ENCODE results near the gene BOD1.
"Not testable (repeated sequence)": the region's sequence is repeated elsewhere in the genome, so short reads cannot be mapped to it uniquely, and the experiment has no call there.

The BOD1 gene

DNA sequence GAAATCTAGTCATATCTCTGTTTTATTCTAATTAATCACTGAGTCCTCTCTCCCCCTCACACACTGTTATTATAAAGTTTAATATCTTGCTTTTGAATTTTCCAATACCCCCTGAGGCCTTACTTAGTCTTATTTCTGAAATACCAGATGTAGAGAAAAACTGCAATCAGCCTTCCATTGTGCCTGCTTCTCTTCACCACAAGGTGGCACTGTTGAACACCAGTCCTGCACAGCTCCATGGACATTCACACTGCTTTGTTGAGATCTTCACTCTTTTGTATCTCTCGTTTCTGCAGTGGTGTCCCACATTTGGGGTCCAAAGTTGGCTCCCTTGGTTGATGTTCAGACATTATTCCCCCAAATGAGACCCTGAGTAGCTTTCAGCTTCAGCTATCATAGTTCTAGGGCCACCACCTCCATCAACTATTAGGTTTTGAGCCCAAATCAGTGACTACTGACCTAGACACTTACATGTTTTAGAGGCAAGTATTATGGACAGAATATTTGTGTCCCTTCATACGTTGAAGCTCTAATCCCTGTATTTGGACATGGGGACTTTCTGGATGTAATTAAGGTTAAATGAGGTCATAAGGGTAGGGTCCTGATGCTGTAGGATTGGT lies 24.3 kb downstream of the BOD1 start:
- peaks cover 3 to 20% (median 16%) of the 10 kb centered on the region in 11 experiments; a peak in 20 of 22 replicates for H3K36me3 ChIP-seq
- peaks cover 19 to 25% (median 22%) of the 10 kb centered on the region in 10 experiments for H3K4me1 ChIP-seq
- H3K9me3 ChIP-seq (replicated peaks in 1 of 11) = peaks cover 40 to 64% (median 49%) of the 10 kb centered on the region in 11 experiments
- H4K20me1 ChIP-seq = peaks cover 0 to 6% (median 0%) of the 10 kb centered on the region in 11 experiments; a peak in 2 of 22 replicates
- no peak overlapping the region for H3K9ac ChIP-seq
- H3K27me3 ChIP-seq = no peaks in the 10 kb centered on the region
- no peak overlapping the region for H3K27ac ChIP-seq
- peak overlapping the region in 3 of 11 experiments; percentile 68 to 90 (median 82); a peak in 2 of 22 replicates for H3K4me2 ChIP-seq
- TF ChIP-seq Cebpa-rat (IDR thresholded peaks at IDR 0.05) = no peak
- peak overlapping the region in 3 of 10 experiments; percentile 11 to 35 (median 34); a peak in 2 of 20 replicates for H3K4me3 ChIP-seq

DNA sequence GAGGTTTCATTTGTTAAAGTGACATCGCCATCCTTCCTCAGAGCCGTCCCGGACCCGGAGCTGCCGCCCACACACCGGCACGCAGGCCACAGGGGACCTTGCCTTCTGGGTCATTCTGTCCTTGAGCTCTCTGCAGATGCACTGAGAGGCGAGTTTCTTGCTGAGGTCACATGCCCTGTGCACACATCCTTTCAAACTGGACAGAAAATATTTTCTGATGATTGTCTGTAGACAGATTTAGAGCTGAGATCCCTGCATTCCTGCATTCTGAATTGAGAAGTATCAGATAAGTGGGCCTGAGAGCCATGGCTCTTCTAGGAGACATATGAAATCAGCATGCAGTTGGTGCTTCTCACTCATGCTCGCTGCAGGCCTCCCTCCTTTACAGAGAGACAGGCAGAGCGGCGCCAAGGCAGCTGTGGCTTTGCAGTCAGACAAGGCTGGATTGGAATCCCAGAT lies 25.4 kb downstream of the BOD1 start:
- peak overlapping the region in 4 of 11 experiments; percentile 0 to 29 (median 2); a peak in 2 of 22 replicates for H3K27ac ChIP-seq
- H3K4me1 ChIP-seq = peaks cover 19 to 25% (median 22%) of the 10 kb centered on the region in 10 experiments
- no peak for TF ChIP-seq Cebpa-rat (IDR thresholded peaks at IDR 0.05)
- H3K36me3 ChIP-seq = peaks cover 3 to 22% (median 16%) of the 10 kb centered on the region in 11 experiments; a peak in 20 of 22 replicates
- peak overlapping the region in 6 of 10 experiments; percentile 7 to 42 (median 25); a peak in 6 of 20 replicates for H3K4me3 ChIP-seq
- H3K9me3 ChIP-seq (replicated peaks in 1 of 11) = peaks cover 51 to 74% (median 60%) of the 10 kb centered on the region in 11 experiments
- H3K9ac ChIP-seq = peak overlapping the region in 9 of 11 experiments; percentile 3 to 59 (median 22); a peak in 11 of 22 replicates
- peaks cover 0 to 6% (median 0%) of the 10 kb centered on the region in 11 experiments; a peak in 1 of 22 replicates for H4K20me1 ChIP-seq
- peak overlapping the region; percentile 64 to 91 (median 82) for H3K4me2 ChIP-seq
- no peaks in the 10 kb centered on the region for H3K27me3 ChIP-seq

DNA sequence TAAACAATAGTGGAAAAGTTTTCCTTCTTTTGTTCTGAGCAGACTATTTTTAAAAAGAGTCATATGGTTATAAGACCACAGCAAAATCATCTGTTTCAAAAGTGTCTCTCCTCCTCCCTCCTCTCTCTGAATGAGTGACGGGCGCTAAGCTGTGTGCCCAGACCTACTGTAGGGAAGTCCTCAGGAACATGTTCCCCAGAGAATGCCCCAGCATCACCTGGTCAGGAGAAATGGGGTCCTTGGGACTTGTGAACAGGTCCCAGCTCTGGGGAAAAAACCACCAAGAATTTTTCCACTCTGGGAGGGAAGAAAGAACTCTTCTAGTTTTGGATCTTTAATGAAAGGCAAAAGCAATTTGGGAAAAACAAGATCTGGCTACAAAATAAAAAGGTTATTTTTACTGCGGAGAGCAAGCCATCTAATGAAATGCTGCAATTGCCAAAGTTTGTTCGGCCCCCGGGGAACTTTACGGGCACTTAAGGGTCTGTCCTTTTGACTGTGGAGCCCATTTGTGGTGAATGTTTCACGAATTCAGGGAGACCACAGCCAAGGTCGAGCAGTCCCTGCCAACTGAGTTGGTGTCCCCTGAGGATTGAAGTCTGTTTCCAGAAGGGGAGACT lies 25.9 kb downstream of the BOD1 start:
- Histone ChIP-seq H4K20me1 (peaks cover 0 to 6% (median 0%) of the 10 kb centered on the region in 11 experiments; a peak in 1 of 22 replicates), H3K4me3 (peak overlapping the region in 6 of 10 experiments; percentile 7 to 42 (median 25); a peak in 6 of 20 replicates), H3K4me2 (peak overlapping the region; percentile 64 to 91 (median 82)), H3K9ac (peak overlapping the region in 9 of 11 experiments; percentile 3 to 59 (median 22); a peak in 12 of 22 replicates), H3K4me1 (peaks cover 19 to 25% (median 22%) of the 10 kb centered on the region in 10 experiments), H3K9me3 (replicated peaks in 1 of 11) (peaks cover 57 to 80% (median 66%) of the 10 kb centered on the region in 11 experiments), H3K27ac (peak overlapping the region in 5 of 11 experiments; percentile 1 to 37 (median 29); a peak in 4 of 22 replicates), H3K27me3 (no peaks in the 10 kb centered on the region), H3K36me3 (peaks cover 3 to 25% (median 17%) of the 10 kb centered on the region in 11 experiments; a peak in 20 of 22 replicates)
- no peak for TF ChIP-seq Cebpa-rat (IDR thresholded peaks at IDR 0.05)

DNA sequence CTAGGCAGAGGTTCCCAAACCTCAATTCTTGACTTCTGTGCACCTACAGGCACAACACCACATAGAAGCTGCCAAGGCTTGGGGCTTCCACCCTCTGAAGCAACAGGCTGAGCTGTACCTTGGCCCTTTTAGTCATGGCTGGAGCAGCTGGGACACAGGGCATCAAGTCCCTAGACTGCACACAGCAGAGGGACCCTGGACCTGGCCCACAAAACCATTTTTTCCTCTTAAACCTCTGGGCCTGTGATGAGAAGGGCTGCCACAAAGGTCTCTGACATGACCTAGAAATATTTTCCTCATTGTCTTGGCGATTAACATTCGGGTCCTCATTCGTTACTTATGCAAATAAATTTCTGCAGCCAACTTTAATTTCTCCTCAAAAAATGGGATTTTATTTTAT lies 30.3 kb downstream of the BOD1 start:
- H3K4me1 ChIP-seq = peaks cover 34 to 40% (median 37%) of the 10 kb centered on the region in 10 experiments
- H3K27me3 ChIP-seq, H3K27ac ChIP-seq, H3K4me2 ChIP-seq, H3K36me3 ChIP-seq, H3K9ac ChIP-seq, H4K20me1 ChIP-seq, H3K4me3 ChIP-seq: not testable (repeated sequence)
- H3K9me3 ChIP-seq (replicated peaks in 1 of 11) = peaks cover 41 to 66% (median 49%) of the 10 kb centered on the region in 11 experiments

DNA sequence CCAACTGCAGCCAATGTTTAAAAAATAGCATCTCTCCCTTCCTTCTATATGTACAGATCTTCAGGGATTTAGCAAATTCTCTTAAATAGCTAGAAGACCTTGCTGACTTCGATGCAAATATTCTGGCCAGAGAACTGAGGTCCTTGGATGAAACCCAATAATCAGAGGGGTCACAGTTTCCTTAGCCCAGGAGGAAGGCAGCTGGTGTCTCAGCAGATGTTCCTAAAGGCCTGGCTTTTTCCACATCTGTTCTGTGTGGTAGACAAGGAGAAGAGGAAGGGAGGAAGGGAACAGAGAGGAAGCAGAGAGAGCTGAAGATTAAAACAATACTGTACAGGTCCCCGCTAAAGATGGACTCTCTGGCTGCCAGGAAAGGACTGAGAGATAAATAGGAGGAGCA lies 33.1 kb downstream of the BOD1 start:
- Histone ChIP-seq H3K9ac (no peak overlapping the region), H3K27me3 (no peaks in the 10 kb centered on the region), H3K4me1 (peaks cover 19 to 23% (median 21%) of the 10 kb centered on the region in 10 experiments), H4K20me1 (no peaks in the 10 kb centered on the region), H3K4me3 (no peak overlapping the region), H3K27ac (no peak overlapping the region), H3K4me2 (peak overlapping the region; percentile 15 to 67 (median 47); a peak in 20 of 22 replicates), H3K36me3 (peaks cover 0 to 10% (median 5%) of the 10 kb centered on the region in 11 experiments; a peak in 5 of 22 replicates), H3K9me3 (replicated peaks in 1 of 11) (peaks cover 45 to 63% (median 52%) of the 10 kb centered on the region in 11 experiments)
- TF ChIP-seq Cebpa-rat (IDR thresholded peaks at IDR 0.05) = no peak

DNA sequence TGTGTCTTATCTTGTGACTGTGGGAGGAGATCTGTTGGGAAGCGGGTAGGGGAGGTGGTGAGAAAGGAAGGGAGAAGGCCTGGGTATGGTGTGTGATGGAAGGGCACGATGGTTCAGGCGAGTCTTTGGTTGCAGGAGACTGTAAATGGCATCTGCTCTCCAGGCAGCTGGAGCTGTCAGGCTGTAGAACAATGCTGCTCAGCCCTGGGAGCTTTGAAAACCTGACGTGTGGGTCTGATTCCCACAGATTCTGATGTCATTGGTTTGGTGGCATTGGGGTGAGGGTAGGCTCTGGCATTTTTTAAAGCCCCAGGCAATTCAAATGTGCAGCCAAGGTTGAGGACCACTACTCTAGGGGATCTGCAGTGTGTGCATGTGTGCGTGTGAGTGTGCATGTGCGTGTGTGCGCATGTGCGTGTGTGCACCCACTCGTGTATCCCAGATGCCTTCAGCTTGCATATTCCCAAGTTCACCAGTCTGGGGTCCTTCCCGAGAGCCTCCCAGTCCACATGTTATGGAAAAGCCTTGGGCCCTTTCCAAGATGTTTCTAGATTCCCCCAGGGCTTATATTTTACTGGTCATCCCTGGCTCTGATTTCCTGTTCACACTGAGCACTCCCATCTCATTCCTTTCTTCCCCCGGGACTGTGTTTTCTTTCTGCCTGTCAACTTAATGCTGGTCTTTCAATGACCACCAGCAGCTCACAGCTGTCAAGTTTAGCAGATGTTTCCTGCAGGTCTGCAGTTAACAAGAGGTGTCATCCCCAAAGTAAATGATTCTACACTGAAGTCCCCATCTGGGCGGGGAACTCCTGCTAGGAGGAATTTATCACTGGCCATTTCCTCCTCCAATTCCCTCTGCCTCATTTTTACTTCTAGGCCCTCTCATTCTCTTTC lies 34.0 kb downstream of the BOD1 start:
- peaks cover 40 to 58% (median 48%) of the 10 kb centered on the region in 11 experiments for H3K9me3 ChIP-seq (replicated peaks in 1 of 11)
- no peak for TF ChIP-seq Cebpa-rat (IDR thresholded peaks at IDR 0.05)
- peak overlapping the region in 9 of 11 experiments; percentile 15 to 67 (median 60); a peak in 17 of 22 replicates for H3K4me2 ChIP-seq
- no peaks in the 10 kb centered on the region for H3K27me3 ChIP-seq
- H3K4me1 ChIP-seq = peaks cover 19 to 23% (median 21%) of the 10 kb centered on the region in 10 experiments
- H3K9ac ChIP-seq = no peak overlapping the region
- H3K4me3 ChIP-seq = no peak overlapping the region
- no peak overlapping the region for H3K27ac ChIP-seq
- H3K36me3 ChIP-seq = peaks cover 0 to 10% (median 5%) of the 10 kb centered on the region in 11 experiments; a peak in 5 of 22 replicates
- H4K20me1 ChIP-seq = no peaks in the 10 kb centered on the region

DNA sequence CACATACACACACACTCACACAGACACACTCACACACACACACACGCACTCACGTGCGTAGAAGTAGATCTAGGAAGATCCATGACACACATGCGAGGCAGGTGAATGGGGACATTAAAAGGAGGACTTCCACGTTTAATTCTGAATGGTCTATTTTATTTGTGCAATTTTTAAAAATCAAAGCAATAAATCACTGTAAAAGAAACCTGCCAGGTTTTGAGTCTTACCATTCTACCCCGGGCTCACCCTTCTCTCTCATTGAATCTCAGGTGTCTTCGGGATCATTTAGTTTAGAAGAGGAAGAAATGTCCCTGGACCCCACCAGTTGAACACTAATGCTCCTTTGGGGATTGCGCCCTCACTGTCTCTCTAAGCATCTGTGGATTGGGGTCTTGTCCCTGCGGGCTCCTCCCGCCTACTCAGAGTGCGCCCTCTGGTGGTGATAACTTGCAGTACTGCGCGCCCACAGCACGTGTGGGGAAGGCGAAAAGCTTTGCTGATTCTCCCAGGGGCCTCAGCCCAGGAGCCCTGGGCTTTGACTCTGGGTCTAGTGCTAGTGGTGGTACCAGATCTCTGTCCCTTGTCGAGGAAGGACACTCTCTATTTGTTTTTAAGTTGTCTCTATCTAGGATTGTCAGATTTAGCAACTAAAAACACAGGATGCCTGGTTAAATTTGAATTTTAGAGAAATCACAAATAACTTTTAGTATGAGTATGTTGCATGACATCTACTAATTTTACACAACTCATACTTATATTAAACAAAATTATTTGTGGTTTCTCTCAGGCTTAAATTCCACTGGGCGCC lies 34.8 kb downstream of the BOD1 start:
- no peak overlapping the region for H3K4me3 ChIP-seq
- no peak for TF ChIP-seq Cebpa-rat (IDR thresholded peaks at IDR 0.05)
- peaks cover 19 to 23% (median 21%) of the 10 kb centered on the region in 10 experiments for H3K4me1 ChIP-seq
- H3K27me3 ChIP-seq = no peaks in the 10 kb centered on the region
- no peaks in the 10 kb centered on the region for H4K20me1 ChIP-seq
- H3K9ac ChIP-seq = no peak overlapping the region
- peaks cover 0 to 10% (median 5%) of the 10 kb centered on the region in 11 experiments; a peak in 5 of 22 replicates for H3K36me3 ChIP-seq
- peaks cover 32 to 50% (median 40%) of the 10 kb centered on the region in 11 experiments for H3K9me3 ChIP-seq (replicated peaks in 1 of 11)
- H3K27ac ChIP-seq = no peak overlapping the region
- peak overlapping the region in 4 of 11 experiments; percentile 25 to 67 (median 54); a peak in 4 of 22 replicates for H3K4me2 ChIP-seq

All from BLaER1 treated with 17β-estradiol and CSF1 and Interleukin-3, amounts not matched to agents 10 nM and 100 nM (cell line).